SK-N-MC (cell line): ENCODE measurements around the gene ANK3.

Source experiments
- EZH2 ChIP-seq: fragments of 200-600 bp; sonication (generic); IDR thresholded peaks from one replicate; pipeline ENCODE4 v1.6.1; 2017; ENCODE audit warnings: antibody characterized with exemption
- POLR2AphosphoS5 ChIP-seq: IDR thresholded peaks from 2 replicates; pipeline ENCODE4 v1.6.1; 2012; ENCODE audit warnings: mild to moderate bottlenecking, low read depth, low read length, borderline replicate concordance

DNA sequence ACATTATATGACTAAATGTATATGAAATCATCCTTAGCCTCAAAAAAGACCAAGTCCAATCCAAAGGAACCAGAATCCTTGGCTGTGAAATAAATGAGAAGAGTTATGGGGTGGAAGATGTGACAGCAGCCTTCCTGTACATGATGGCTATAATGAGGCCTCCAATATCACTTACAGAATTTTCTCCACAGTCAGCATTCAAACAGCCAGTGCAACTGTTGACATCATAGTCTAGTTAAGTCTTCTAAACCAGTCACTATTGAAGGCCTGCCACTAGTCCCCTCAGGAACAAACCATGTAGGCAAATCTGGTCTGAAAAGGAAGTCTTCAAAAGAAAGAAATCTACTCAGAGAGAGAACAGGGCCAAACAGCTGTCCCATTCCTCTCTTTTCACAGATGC is 263.8 kb downstream of the ANK3 start:
- TF ChIP-seq POLR2AphosphoS5 (no peak), EZH2 (no peak)
